HG03378 (cell line): ENCODE results near the gene AAR2.

Experiments used
- ATAC-seq: cut with Tn5 transposase; IDR thresholded peaks from one replicate; pipeline ENCODE4 v1.9.1; 2021; ENCODE audit warnings: mild to moderate bottlenecking, moderate library complexity; ENCODE audit not compliant: unreplicated experiment

Gene AAR2, protein sequence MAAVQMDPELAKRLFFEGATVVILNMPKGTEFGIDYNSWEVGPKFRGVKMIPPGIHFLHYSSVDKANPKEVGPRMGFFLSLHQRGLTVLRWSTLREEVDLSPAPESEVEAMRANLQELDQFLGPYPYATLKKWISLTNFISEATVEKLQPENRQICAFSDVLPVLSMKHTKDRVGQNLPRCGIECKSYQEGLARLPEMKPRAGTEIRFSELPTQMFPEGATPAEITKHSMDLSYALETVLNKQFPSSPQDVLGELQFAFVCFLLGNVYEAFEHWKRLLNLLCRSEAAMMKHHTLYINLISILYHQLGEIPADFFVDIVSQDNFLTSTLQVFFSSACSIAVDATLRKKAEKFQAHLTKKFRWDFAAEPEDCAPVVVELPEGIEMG

GRCh38 chr20:36235892-36236785, at the start of gene AAR2:
Gene AAR2, plus strand, starts transcription at chr20:36236478. Its CDS starts 3,391 bp downstream, at chr20:36239869.
- ATAC-seq = no peak

- ATAC-seq = no peak
These were observed 42.1 kb upstream of the AAR2 start for GRCh38 chr20:36193977-36194712.

- ATAC-seq = no peak
These were observed 39.6 kb upstream of the AAR2 start for GRCh38 chr20:36196676-36197075.

DNA sequence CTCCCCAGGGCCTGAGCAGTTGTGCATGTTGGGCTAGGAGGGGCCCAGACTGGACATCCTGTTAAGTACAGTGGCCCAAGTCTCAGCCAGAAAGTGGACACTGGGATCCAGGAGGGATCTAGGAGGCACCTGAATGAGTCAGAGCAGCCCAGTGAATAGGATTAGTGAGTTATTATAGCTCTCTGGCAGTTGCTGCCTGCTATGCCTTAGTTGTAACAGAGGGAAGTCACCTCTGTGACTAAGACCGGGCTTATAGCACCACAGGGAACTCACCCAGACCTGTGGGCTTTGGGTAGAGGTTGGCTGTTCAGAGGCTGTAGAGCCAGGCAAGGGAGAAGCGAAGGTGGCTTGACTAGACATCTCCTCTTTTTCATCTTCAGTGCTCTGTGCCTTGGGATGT, 39.0 kb upstream of the AAR2 start:
- no peak for ATAC-seq

DNA sequence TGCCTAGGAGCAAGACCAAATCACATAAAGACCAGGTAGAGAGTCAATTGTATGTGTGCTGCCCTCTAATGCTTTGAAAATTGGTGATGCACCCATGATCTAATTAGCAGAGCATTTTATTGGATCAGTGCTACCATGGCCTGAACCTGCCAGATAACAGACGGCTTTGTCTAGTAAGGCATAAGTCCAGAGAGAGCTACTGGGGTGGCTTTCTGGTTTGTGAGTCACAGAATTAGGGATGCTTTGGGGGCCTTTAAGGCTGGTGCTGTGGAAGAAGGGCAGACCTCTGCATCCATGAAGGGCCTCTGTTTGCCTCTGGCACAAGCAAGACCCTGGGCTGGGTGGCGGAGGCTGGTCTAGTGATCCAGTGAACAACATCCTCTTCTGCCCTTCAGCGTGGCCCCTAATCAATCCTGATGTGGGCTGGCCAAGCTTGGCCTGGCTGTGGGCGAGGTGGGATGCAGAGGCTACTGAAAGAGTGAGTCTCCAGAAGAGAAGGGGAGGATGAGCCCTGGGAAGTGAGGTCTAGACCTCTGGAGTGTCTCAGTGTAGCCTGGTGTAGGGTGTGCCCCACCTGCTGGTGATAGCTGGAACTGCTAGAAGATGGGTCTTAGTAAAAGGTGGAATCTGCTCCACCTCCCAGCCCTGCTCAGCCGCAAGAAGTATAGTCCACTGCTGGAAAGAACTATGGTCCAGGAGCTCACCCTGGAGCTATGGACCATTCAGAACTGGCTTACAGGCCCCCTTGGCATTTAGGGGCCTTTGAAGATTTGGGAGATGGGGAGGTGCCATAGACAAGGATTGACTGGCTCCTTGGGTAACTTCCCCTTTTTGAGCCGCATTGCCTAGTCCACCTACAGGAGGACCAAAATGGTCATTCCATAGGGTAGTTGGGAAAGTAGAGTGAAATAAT, 36.7 kb upstream of the AAR2 start:
- ATAC-seq = no peak

GRCh38 chr20:36200451-36200850, 35.8 kb upstream of the AAR2 start:
- ATAC-seq = no peak

DNA sequence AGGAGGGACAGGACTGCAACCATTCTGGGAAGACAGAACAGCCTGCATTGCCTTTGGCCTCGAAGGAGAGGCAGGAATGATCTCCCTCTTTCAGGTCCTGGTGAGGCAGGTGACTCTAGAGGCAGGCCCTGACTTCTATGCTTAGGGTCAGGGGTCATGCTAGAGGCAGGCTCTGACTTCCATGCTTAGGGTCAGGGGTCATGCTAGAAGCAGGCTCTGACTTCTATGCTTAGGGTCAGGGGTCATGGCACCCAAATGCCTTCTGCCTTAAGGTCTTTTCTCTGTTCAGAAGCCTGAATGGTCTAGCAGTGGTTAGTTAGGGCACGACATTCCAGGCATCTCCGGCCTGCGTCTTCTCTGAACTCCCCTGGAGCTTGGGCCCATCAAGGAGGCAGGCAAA, 35.1 kb upstream of the AAR2 start:
- no peak for ATAC-seq

- ATAC-seq = no peak
These were observed 33.4 kb upstream of the AAR2 start for GRCh38 chr20:36202891-36203338.

DNA sequence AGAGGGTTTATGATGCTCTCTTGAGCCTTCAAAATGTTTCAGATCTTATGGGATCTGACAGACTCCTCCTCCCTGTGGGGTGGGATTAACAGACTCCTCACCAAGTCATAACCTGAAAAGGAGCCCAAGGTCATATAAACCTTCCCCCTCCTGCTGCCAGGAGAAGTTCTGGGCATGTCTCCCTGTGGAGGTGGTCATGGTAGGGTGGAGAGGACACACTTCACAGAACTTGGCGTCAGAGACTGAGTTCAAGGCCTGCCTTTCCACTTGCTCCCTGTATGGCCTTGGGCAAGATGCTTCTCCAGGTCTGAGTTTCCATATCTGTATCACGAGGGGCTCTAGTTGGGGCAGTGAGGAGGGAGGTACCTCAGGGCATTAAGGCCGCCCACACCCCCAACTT, 32.4 kb upstream of the AAR2 start:
- no peak for ATAC-seq

GRCh38 chr20:36205026-36205425, 31.3 kb upstream of the AAR2 start:
- no peak for ATAC-seq

GRCh38 chr20:36206068-36206467, 30.2 kb upstream of the AAR2 start:
- ATAC-seq = no peak

GRCh38 chr20:36206641-36207040, 29.6 kb upstream of the AAR2 start:
- ATAC-seq = no peak

DNA sequence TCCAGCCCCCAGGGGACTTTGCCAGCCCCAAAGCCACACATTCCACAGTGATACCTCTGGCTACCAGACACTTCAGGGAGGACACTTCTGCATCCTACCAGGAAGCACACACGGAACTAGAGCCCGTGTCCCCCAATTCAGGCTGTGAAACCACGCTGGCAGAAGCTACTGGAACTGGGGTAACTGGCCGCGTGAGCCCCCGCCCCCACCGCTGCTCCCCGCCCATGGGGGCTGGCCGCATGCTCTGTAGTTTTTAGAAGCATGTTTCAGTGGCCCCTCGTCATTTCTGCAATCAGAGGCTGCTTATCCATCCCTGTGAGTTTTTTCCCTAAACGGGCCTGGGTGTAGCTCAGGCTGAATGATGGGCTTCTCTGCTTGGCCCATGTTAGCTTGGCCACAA, 28.7 kb upstream of the AAR2 start:
- ATAC-seq = no peak

DNA sequence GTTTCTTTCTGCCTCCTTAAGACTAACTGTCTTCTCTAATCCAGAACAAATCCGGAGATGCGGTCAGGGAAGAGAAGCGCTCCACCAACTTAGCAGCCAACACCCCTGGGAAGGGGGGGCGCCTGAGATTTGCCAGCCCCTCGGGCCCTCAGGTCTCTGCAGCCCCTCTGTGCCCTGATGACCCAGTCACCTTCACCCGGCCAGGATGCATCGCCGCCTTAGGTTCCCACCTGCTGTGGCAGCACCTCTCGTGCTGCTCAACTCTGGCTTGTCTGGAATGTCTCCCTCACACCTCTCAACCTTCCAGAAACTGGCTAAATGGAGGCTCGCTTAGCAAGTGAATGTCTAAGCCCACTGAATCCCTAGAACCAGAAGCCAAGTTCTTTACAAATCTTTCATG, 28.0 kb upstream of the AAR2 start:
- no peak for ATAC-seq

DNA sequence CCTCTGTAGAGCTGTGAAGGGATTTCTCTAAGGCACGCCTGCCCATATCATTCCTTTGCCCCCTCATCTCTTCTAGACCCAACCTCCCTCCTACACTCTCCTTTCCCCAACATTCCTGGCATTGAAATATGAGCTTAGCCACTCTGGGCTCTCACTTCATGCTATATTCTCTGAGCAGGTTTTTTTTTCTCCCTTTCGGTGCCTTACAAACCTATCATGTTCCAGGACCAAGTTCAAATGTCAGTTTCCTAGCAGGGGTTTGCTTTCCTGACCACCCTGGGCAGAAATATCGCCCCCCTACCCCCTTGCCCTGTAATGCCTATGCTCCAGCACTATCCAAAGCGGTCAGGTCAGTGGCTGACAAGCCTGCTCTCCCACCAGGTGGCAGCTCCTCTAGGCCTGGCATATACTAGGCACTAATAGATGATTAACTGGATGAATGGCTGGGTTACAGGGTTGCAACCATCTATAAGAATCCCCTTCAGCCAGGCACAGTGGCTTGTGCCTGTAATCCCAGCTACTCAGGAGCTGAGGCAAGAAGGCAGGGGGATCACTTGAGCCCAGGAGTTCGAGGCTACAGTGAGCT, 25.7 kb upstream of the AAR2 start:
- ATAC-seq = no peak

- no peak for ATAC-seq
These were observed 22.9 kb upstream of the AAR2 start for GRCh38 chr20:36213362-36213761.

DNA sequence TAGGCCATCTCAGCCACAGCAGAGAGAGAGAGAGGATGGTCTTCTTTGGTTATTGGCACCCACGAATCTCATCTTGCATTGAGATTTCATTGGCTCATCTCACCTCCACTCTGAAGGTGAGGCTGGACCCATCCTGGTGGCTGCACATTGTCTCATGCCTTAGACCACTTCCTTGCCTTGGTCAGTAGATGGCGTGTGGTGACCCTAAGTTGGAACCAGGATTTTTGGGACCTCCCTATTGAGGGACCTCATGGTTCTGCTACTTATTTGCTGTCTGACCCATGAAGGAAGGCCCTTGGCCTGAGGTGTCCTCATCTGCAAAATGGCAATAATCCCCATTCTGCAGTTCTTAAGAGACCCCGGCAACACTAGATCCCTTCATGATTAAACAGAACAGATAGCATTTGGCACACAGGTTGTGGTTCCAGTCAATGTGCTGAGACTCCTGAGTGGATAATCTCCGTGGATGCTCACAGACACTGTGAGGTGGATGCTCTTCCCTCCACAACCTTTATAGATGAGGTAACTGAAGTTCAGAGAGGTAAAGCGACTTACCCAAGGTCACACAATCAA, 21.5 kb upstream of the AAR2 start:
- no peak for ATAC-seq

DNA sequence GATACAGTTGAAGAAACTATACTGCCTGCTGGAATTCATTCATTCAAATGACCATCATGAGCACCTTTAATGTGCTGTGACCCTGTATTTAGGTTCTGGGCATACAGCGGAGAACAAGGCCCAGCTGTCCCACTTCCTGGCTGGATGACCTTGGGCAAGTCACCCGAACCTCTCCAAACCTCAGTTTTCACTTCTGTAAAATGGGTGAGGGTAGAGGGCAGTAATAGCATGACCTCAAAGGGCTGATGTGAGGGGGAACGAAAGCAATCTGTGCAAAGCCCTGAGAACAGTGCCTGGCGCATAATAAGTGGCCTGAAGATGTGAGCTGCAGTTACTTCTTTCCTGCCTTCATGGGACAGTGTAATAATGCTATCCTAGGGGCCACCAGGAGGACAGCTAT, 20.5 kb upstream of the AAR2 start:
- no peak for ATAC-seq

GRCh38 chr20:36216314-36217025, 19.8 kb upstream of the AAR2 start:
- ATAC-seq = no peak
